ENCODE measurements around the gene ANGPTL2. TPM values are rescaled to one million over a fixed set of nuclear protein-coding genes. Genes with fewer than 3 reads are reported as not detected.

Gene ANGPTL2
- total and polyA plus RNA-seq, 9 of the 15 experiments (the other 6 are each of a cell fraction or from before 2014, with no cell fraction given): not detected

DNA sequence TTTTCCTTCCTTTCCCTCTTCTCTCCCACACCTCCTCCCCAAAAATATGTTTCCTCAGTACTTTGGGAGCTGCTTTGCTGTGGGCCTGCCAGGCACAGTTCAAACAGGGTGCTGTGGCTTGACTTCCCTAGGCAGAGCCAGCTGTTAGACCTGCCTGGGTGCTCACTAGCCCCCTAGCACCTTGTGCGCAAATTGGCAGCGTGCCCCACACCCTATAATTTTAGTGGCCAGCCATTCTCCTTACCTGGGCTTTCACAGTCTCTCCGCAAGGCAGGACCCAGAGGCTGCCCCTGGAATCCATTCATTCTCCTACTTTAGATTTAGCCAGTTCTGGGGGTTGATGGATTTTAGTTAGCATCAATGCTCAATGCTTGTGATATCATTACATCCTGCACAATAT is 72.3 kb downstream of the ANGPTL2 start (continued):
- TF ChIP-seq TAF7 (tag; IDR thresholded peaks at IDR 0.05): no peak
- no peak for TF ChIP-seq PHF20 (IDR thresholded peaks at IDR 0.05; ENCODE audit: partially characterized antibody)

DNA sequence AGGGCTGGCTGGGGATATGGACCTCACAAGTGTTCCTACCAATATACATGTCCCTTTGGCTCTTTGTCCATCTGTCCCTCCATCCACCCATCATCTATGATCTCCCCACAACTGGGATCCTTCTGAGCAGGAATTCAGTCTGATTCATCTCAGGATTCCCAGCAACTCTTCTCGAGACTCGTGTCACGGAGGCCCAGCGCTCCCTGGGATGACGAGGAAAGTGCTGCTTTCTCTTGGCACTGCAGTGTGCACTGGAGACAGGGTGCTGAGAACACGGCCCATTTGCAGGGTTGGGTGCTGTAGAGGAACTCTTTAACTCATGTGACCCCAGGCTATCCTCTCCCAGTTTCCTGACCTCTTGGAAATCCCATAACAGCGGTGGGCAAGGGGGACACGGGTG is 72.9 kb downstream of the ANGPTL2 start:
- no peak for TF ChIP-seq PYGO2 (tag; IDR thresholded peaks at IDR 0.05)
- TF ChIP-seq DNMT1 (IDR thresholded peaks at IDR 0.05): no peak
- no peak for TF ChIP-seq NONO (IDR thresholded peaks at IDR 0.05; ENCODE audit: low read depth in 2 of 2, low read length in 1 of 2)
- TF ChIP-seq BCL6 (CRISPR knock-in tag; IDR thresholded peaks at IDR 0.05): no peak
- TF ChIP-seq DMBX1 (CRISPR knock-in tag; IDR thresholded peaks at IDR 0.05; ENCODE audit: borderline replicate concordance): no peak
- TF ChIP-seq DACH1 (IDR thresholded peaks at IDR 0.05; ENCODE audit: partially characterized antibody): no peak
- TF ChIP-seq, protein P1, sequence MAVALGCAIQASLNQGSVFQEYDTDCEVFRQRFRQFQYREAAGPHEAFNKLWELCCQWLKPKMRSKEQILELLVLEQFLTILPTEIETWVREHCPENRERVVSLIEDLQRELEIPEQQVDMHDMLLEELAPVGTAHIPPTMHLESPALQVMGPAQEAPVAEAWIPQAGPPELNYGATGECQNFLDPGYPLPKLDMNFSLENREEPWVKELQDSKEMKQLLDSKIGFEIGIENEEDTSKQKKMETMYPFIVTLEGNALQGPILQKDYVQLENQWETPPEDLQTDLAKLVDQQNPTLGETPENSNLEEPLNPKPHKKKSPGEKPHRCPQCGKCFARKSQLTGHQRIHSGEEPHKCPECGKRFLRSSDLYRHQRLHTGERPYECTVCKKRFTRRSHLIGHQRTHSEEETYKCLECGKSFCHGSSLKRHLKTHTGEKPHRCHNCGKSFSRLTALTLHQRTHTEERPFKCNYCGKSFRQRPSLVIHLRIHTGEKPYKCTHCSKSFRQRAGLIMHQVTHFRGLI (CRISPR knock-in tag; IDR thresholded peaks at IDR 0.05): no peak
- TF ChIP-seq TRIM24 (IDR thresholded peaks at IDR 0.05): no peak
- TF ChIP-seq, protein P2, sequence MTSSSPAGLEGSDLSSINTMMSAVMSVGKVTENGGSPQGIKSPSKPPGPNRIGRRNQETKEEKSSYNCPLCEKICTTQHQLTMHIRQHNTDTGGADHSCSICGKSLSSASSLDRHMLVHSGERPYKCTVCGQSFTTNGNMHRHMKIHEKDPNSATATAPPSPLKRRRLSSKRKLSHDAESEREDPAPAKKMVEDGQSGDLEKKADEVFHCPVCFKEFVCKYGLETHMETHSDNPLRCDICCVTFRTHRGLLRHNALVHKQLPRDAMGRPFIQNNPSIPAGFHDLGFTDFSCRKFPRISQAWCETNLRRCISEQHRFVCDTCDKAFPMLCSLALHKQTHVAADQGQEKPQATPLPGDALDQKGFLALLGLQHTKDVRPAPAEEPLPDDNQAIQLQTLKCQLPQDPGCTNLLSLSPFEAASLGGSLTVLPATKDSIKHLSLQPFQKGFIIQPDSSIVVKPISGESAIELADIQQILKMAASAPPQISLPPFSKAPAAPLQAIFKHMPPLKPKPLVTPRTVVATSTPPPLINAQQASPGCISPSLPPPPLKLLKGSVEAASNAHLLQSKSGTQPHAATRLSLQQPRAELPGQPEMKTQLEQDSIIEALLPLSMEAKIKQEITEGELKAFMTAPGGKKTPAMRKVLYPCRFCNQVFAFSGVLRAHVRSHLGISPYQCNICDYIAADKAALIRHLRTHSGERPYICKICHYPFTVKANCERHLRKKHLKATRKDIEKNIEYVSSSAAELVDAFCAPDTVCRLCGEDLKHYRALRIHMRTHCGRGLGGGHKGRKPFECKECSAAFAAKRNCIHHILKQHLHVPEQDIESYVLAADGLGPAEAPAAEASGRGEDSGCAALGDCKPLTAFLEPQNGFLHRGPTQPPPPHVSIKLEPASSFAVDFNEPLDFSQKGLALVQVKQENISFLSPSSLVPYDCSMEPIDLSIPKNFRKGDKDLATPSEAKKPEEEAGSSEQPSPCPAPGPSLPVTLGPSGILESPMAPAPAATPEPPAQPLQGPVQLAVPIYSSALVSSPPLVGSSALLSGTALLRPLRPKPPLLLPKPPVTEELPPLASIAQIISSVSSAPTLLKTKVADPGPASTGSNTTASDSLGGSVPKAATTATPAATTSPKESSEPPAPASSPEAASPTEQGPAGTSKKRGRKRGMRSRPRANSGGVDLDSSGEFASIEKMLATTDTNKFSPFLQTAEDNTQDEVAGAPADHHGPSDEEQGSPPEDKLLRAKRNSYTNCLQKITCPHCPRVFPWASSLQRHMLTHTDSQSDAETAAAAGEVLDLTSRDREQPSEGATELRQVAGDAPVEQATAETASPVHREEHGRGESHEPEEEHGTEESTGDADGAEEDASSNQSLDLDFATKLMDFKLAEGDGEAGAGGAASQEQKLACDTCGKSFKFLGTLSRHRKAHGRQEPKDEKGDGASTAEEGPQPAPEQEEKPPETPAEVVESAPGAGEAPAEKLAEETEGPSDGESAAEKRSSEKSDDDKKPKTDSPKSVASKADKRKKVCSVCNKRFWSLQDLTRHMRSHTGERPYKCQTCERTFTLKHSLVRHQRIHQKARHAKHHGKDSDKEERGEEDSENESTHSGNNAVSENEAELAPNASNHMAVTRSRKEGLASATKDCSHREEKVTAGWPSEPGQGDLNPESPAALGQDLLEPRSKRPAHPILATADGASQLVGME (CRISPR knock-in tag; IDR thresholded peaks at IDR 0.05): no peak
- no peak for TF ChIP-seq ZBED1 (IDR thresholded peaks at IDR 0.05)
- H3K4me2 ChIP-seq (ENCODE audit: insufficient read depth, low read length): no peak overlapping the region
- H3K9me3 ChIP-seq (replicated peaks; ENCODE audit: control insufficient read depth, insufficient read depth, low read depth, low read length): no peaks in the 10 kb centered on the region
- no peak overlapping the region for H3K4me3 ChIP-seq
- no peak for DNase-seq (ENCODE audit: extremely low read depth in 1 of 4, low spot score in 3 of 4)
- no peaks in the 10 kb centered on the region for H3K36me3 ChIP-seq (ENCODE audit: control insufficient read depth, insufficient read depth, low read length)
- no peaks in the 10 kb centered on the region; a peak in 1 of 5 replicates for H3K4me1 ChIP-seq (replicated peaks in 1 of 2; ENCODE audit: control insufficient read depth in 2 of 2, insufficient read depth in 2 of 2, low read length in 2 of 2)
- peaks cover 10 to 45% of the 10 kb centered on the region in 2 experiments for H3K27me3 ChIP-seq (ENCODE audit: control insufficient read depth in 2 of 2, insufficient read depth in 2 of 2, low read length in 2 of 2)
- in situ Hi-C loops (cut with MboI): no loop called here
- BruUV-seq (replicated peaks): no TSS peak
- no peak overlapping the region for H3K9ac ChIP-seq (ENCODE audit: insufficient read depth in 1 of 2, low read depth in 2 of 2, low read length in 2 of 2)
- intact Hi-C loops (cut with micrococcal nuclease): no loop called here
- H4K20me1 ChIP-seq (replicated peaks; ENCODE audit: control insufficient read depth, insufficient read depth, low read length): 0 out of 2 replicates have a peak, but pooled peaks cover 2% of the 10 kb centered on the region
- CTCF ChIA-PET (ENCODE audit: low intra/inter-chr PET ratio): no interaction called here
- FAIRE-seq: no peak
- WGBS (ENCODE audit: insufficient coverage, low coverage, missing lambda C conversion rate): 2% methylated on average over 8 of the region's 8 CpGs
- H3K9me1 ChIP-seq (ENCODE audit: control insufficient read depth, insufficient read depth, low read length): no peaks in the 10 kb centered on the region
- H3K79me2 ChIP-seq (ENCODE audit: control insufficient read depth, insufficient read depth, low read length): no peaks in the 10 kb centered on the region
- POLR2A ChIA-PET: no interaction called here
- no peak overlapping the region for H2AFZ ChIP-seq (ENCODE audit: low read depth, low read length)
- ATAC-seq: no peak
- no peak overlapping the region for H3K27ac ChIP-seq (ENCODE audit: extremely low read depth, low read depth, low read length)

Data from K562 (cell line).